Stimulated activated naive CD8-positive, alpha-beta T cell treated with anti-CD3 and anti-CD28 coated beads, Interleukin-15, amount 100 ng/mL, for 72 hours (primary cell): Measurements from ENCODE around the gene PPP2R5B.

Source experiments
- ATAC-seq: fragments of 150-1000 bp; cut with Tn5 transposase; 2 replicates; pipeline ENCODE4 v1.10.0; 2021; ENCODE audit warnings: mild to moderate bottlenecking, moderate library complexity
- DNase-seq, 2 donors: peaks; one replicate each; pipeline ENCODE4 v3.0.0; 2021 to 2022
- H3K27ac Mint-ChIP-seq, 2 donors: one replicate each; pipeline ENCODE4 v1.8.0; 2022; ENCODE audit warnings: mild to moderate bottlenecking in 2 of 2, mixed read lengths in 2 of 2, moderate library complexity in 2 of 2
- H3K27me3 Mint-ChIP-seq: one replicate; pipeline ENCODE4 v1.8.0; 2022; ENCODE audit warnings: mixed read lengths
- H3K4me1 Mint-ChIP-seq: one replicate; pipeline ENCODE4 v1.8.0; 2022; ENCODE audit warnings: mild to moderate bottlenecking, mixed read lengths
- H3K4me3 Mint-ChIP-seq, 2 donors: one replicate each; pipeline ENCODE4 v1.8.0; 2022; ENCODE audit warnings: mild to moderate bottlenecking in 2 of 2, mixed read lengths in 2 of 2, moderate library complexity in 1 of 2
- H3K9me3 Mint-ChIP-seq, 2 donors: one replicate each; pipeline ENCODE4 v1.8.0; 2022; ENCODE audit warnings: mixed read lengths in 2 of 2

Gene PPP2R5B

GRCh38 chr11:64913171-64913727 is 11.2 kb upstream of the PPP2R5B start:
- no peak overlapping the region for H3K4me3 Mint-ChIP-seq
- H3K4me1 Mint-ChIP-seq, result peaks cover 35% of the 10 kb centered on the region
- no peak for ATAC-seq
- no peaks in the 10 kb centered on the region for H3K9me3 Mint-ChIP-seq
- H3K27ac Mint-ChIP-seq, result no peak overlapping the region
- no peaks in the 10 kb centered on the region for H3K27me3 Mint-ChIP-seq
- no peak for DNase-seq

- Mint-ChIP-seq H3K4me3 (no peak overlapping the region), H3K27ac (peak overlapping the region in 1 of 2 donors; percentile 19), H3K27me3 (no peaks in the 10 kb centered on the region), H3K9me3 (no peaks in the 10 kb centered on the region), H3K4me1 (peaks cover 42% of the 10 kb centered on the region)
- ATAC-seq (no peak), DNase-seq (no peak)
Observed at GRCh38 chr11:64914123-64914522, 10.4 kb upstream of the PPP2R5B start.

- Mint-ChIP-seq H3K9me3 (no peaks in the 10 kb centered on the region), H3K4me1 (peaks cover 42% of the 10 kb centered on the region), H3K27ac (peak overlapping the region; percentile 59 to 95), H3K27me3 (no peaks in the 10 kb centered on the region), H3K4me3 (peak overlapping the region; percentile 94 to 97)
- DNase-seq (no peak), ATAC-seq (no peak)
Observed at GRCh38 chr11:64915376-64915887, 9.1 kb upstream of the PPP2R5B start.

- H3K4me1 Mint-ChIP-seq, result peaks cover 42% of the 10 kb centered on the region
- H3K27me3 Mint-ChIP-seq, result no peaks in the 10 kb centered on the region
- ATAC-seq (peak; percentile 2), DNase-seq (peak; percentile 19 to 41)
- H3K9me3 Mint-ChIP-seq, result no peaks in the 10 kb centered on the region
- H3K27ac Mint-ChIP-seq, result peak overlapping the region; percentile 95 to 99
- peak overlapping the region; percentile 94 to 97 for H3K4me3 Mint-ChIP-seq
Observed at GRCh38 chr11:64916040-64916774, 8.3 kb upstream of the PPP2R5B start.

GRCh38 chr11:64916775-64917662 is 7.5 kb upstream of the PPP2R5B start, which contains the start of gene ATG2A:
Gene ATG2A (minus strand): TSS chr11:64917209. CDS start chr11:64917135, 74 bp downstream.
- ATAC-seq (peak; percentile 99), DNase-seq (peak; percentile 99)
- Mint-ChIP-seq H3K27me3 (no peaks in the 10 kb centered on the region), H3K27ac (peak within 1 kb of the TSS; percentile 95 to 99), H3K4me3 (peak within 1 kb of the TSS; percentile 94 to 97), H3K9me3 (no peaks in the 10 kb centered on the region), H3K4me1 (peaks cover 42% of the 10 kb centered on the region)

GRCh38 chr11:64917663-64917995 is 6.9 kb upstream of the PPP2R5B start:
- Mint-ChIP-seq H3K4me3 (peak overlapping the region; percentile 94 to 97), H3K27ac (peak overlapping the region; percentile 95 to 99), H3K27me3 (no peaks in the 10 kb centered on the region), H3K9me3 (no peaks in the 10 kb centered on the region), H3K4me1 (peaks cover 42% of the 10 kb centered on the region)
- no peak for DNase-seq
- ATAC-seq, result no peak

GRCh38 chr11:64918017-64918416 is 6.5 kb upstream of the PPP2R5B start:
- Mint-ChIP-seq H3K4me3 (peak overlapping the region; percentile 94 to 97), H3K4me1 (peaks cover 44% of the 10 kb centered on the region), H3K9me3 (no peaks in the 10 kb centered on the region), H3K27ac (peak overlapping the region; percentile 95 to 99), H3K27me3 (no peaks in the 10 kb centered on the region)
- DNase-seq (no peak), ATAC-seq (no peak)

GRCh38 chr11:64919627-64920026 is 4.9 kb upstream of the PPP2R5B start:
- Mint-ChIP-seq H3K27me3 (no peaks in the 10 kb centered on the region), H3K4me1 (peaks cover 55% of the 10 kb centered on the region), H3K4me3 (no peak overlapping the region), H3K27ac (no peak overlapping the region), H3K9me3 (no peaks in the 10 kb centered on the region)
- DNase-seq, result no peak
- no peak for ATAC-seq

GRCh38 chr11:64920124-64920523 is 4.4 kb upstream of the PPP2R5B start:
- DNase-seq, result no peak
- Mint-ChIP-seq H3K27me3 (no peaks in the 10 kb centered on the region), H3K4me3 (no peak overlapping the region), H3K27ac (no peak overlapping the region), H3K9me3 (no peaks in the 10 kb centered on the region), H3K4me1 (peaks cover 54% of the 10 kb centered on the region)
- ATAC-seq, result no peak

- H3K9me3 Mint-ChIP-seq, result no peaks in the 10 kb centered on the region
- DNase-seq (no peak), ATAC-seq (no peak)
- H3K27me3 Mint-ChIP-seq, result no peaks in the 10 kb centered on the region
- no peak overlapping the region for H3K4me3 Mint-ChIP-seq
- peaks cover 53% of the 10 kb centered on the region for H3K4me1 Mint-ChIP-seq
- H3K27ac Mint-ChIP-seq, result peak overlapping the region in 1 of 2 donors; percentile 30
Observed at GRCh38 chr11:64921384-64921783, 3.1 kb upstream of the PPP2R5B start.

GRCh38 chr11:64923151-64923661 is 1.3 kb upstream of the PPP2R5B start:
- Mint-ChIP-seq H3K4me1 (peaks cover 40% of the 10 kb centered on the region), H3K27me3 (no peaks in the 10 kb centered on the region), H3K4me3 (peak overlapping the region; percentile 52 to 99), H3K9me3 (no peaks in the 10 kb centered on the region), H3K27ac (peak overlapping the region in 1 of 2 donors; percentile 82)
- DNase-seq (no peak), ATAC-seq (no peak)

- peaks cover 33% of the 10 kb centered on the region for H3K4me1 Mint-ChIP-seq
Observed at GRCh38 chr11:64924910-64925284, 408 bp downstream of the PPP2R5B start.

GRCh38 chr11:64925536-64926436 is 1.3 kb downstream of the PPP2R5B start:
- Mint-ChIP-seq H3K27ac (peak overlapping the region; percentile 72 to 95), H3K4me3 (peak overlapping the region; percentile 99), H3K27me3 (no peaks in the 10 kb centered on the region), H3K4me1 (peaks cover 33% of the 10 kb centered on the region), H3K9me3 (no peaks in the 10 kb centered on the region)
- ATAC-seq (no peak), DNase-seq (no peak)

More at GRCh38 chr11:64924910-64925284, 408 bp downstream of the PPP2R5B start:
- Mint-ChIP-seq H3K27me3 (no peaks in the 10 kb centered on the region), H3K27ac (peak overlapping the region; percentile 72 to 95), H3K4me3 (peak overlapping the region; percentile 99), H3K9me3 (no peaks in the 10 kb centered on the region)
- DNase-seq (no peak), ATAC-seq (no peak)

- Mint-ChIP-seq H3K27me3 (no peaks in the 10 kb centered on the region), H3K4me3 (no peak overlapping the region), H3K27ac (no peak overlapping the region), H3K4me1 (peaks cover 33% of the 10 kb centered on the region), H3K9me3 (no peaks in the 10 kb centered on the region)
- DNase-seq (no peak), ATAC-seq (no peak)
Observed at GRCh38 chr11:64926689-64927088, 2.2 kb downstream of the PPP2R5B start.
